Endothelial cell (in vitro differentiated cells): Measurements from ENCODE around the gene TPRG1. TPM values are rescaled to one million over a fixed set of nuclear protein-coding genes. Genes with fewer than 3 reads are reported as not detected.

Experiments used
- DNase-seq: peaks from one replicate; pipeline ENCODE4 v3.0.0; 2021; ENCODE audit warnings: low spot score
- H3K27ac Mint-ChIP-seq: one replicate; pipeline ENCODE4 v1.8.0; 2021; ENCODE audit warnings: mixed read lengths, inconsistent platforms; ENCODE audit not compliant: unreplicated experiment
- H3K27me3 Mint-ChIP-seq: one replicate; pipeline ENCODE4 v1.8.0; 2021; ENCODE audit warnings: mild to moderate bottlenecking, moderate library complexity, mixed read lengths, inconsistent platforms; ENCODE audit not compliant: unreplicated experiment
- H3K36me3 Mint-ChIP-seq: one replicate; pipeline ENCODE4 v1.8.0; 2021; ENCODE audit warnings: mild to moderate bottlenecking, low read depth, mixed read lengths, inconsistent platforms; ENCODE audit not compliant: unreplicated experiment
- H3K4me1 Mint-ChIP-seq: one replicate; pipeline ENCODE4 v1.8.0; 2021; ENCODE audit warnings: mild to moderate bottlenecking, mixed read lengths, inconsistent platforms; ENCODE audit not compliant: unreplicated experiment
- H3K4me3 Mint-ChIP-seq: one replicate; pipeline ENCODE4 v1.8.0; 2021; ENCODE audit warnings: mild to moderate bottlenecking, mixed read lengths, inconsistent platforms; ENCODE audit not compliant: unreplicated experiment
- H3K9me3 Mint-ChIP-seq: one replicate; pipeline ENCODE4 v1.8.0; 2021; ENCODE audit warnings: mixed read lengths, inconsistent platforms; ENCODE audit not compliant: unreplicated experiment
- total RNA-seq: library from RNA; stranded (reverse); fragmentation: NEBNext Ultra II Directional; extraction: Animal tissue kit (Norgen Biotek cat#: 25700); gene quantifications from one replicate; pipeline ENCODE4 v1.2.1, GENCODE V29; 2021; ENCODE audit not compliant: unreplicated experiment
- TF ChIP-seq, protein P1 (sequence below): fragments of 200-600 bp; sonication (generic); IDR thresholded peaks from one replicate; pipeline ENCODE4 v1.5.0; 2021; ENCODE audit warnings: antibody characterized with exemption; ENCODE audit not compliant: unreplicated experiment

The TPRG1 gene
- total RNA-seq, 1 donor from 2014 or later = 2.1 TPM

DNA sequence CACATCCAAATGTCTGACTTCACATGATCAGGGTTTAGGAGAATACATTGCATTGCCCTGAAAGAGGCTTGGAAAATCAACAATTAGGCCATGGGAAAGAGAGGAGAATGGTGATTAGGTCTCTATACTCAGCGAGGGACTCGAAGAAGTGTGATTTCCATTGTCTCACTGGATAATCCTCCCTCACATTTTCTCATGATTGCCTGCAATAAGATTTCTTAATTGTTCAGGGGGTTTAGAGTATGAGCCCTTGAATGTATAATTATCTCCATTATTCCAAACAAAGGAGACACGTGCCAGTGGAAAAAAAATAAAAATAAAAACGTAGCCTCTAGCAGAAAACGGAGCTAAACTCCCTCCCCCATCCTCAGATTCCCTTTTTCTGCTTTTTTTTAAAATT, 173.2 kb downstream of the TPRG1 start:
- Mint-ChIP-seq H3K27ac (no peak overlapping the region), H3K9me3 (no peaks in the 10 kb centered on the region), H3K4me1 (no peaks in the 10 kb centered on the region), H3K36me3 (no peaks in the 10 kb centered on the region), H3K4me3 (no peak overlapping the region), H3K27me3 (no peaks in the 10 kb centered on the region)
- TF ChIP-seq, protein P1, sequence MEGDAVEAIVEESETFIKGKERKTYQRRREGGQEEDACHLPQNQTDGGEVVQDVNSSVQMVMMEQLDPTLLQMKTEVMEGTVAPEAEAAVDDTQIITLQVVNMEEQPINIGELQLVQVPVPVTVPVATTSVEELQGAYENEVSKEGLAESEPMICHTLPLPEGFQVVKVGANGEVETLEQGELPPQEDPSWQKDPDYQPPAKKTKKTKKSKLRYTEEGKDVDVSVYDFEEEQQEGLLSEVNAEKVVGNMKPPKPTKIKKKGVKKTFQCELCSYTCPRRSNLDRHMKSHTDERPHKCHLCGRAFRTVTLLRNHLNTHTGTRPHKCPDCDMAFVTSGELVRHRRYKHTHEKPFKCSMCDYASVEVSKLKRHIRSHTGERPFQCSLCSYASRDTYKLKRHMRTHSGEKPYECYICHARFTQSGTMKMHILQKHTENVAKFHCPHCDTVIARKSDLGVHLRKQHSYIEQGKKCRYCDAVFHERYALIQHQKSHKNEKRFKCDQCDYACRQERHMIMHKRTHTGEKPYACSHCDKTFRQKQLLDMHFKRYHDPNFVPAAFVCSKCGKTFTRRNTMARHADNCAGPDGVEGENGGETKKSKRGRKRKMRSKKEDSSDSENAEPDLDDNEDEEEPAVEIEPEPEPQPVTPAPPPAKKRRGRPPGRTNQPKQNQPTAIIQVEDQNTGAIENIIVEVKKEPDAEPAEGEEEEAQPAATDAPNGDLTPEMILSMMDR = no peak
- DNase-seq = no peak

DNA sequence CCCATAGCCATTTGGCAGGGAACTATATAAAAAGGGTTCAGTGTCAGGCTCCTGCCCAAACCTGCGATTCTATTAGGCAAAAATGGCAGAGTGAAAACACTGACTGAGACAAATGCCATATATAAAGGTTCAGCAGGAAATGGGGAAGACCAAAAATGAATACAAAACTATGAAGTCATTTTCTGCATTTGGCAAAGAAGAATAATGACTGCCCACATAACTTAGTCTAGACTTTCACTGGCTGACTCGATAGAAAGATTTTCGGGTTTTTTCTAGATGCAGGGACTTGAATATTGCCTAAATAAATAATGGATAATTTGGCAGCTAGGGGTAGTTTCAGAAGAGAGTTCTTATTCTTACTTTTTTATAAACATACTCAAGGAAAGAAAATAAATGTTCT, 178.0 kb downstream of the TPRG1 start:
- TF ChIP-seq, protein P1 = no peak
- Mint-ChIP-seq H3K9me3 (no peaks in the 10 kb centered on the region), H3K27me3 (no peaks in the 10 kb centered on the region), H3K27ac (no peak overlapping the region), H3K4me1 (no peaks in the 10 kb centered on the region), H3K4me3 (no peak overlapping the region), H3K36me3 (no peaks in the 10 kb centered on the region)
- DNase-seq = no peak

DNA sequence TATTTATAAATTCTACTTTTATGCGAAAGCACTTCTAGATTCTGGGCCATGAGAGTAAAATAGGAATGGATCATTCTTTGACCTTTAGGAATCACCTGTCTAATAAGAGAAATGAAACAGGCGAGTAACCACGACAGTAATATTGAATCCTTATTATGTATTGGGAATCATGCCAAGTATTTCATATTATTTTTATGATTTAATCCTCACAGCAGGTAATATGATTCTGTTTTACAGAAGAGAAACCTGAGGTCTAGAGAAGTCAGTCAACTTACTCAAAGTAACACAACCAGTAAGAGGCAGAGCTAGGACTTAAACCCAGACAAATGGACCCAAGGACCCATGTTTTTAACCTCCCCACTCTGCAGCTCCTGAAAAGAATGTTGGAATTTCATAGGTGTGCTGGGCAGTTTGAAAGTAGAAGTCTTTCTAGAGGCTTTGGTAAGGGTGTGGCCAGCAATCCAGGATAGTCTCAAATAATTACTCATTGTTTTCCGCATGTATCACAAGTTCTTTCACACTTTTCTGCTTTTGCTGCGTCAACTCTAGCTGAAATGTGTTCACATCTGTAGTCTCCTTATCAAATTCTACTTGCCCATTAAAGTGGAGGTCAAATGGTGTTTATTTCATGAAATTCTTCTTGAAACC, 181.7 kb downstream of the TPRG1 start:
- TF ChIP-seq, protein P1 = no peak

DNA sequence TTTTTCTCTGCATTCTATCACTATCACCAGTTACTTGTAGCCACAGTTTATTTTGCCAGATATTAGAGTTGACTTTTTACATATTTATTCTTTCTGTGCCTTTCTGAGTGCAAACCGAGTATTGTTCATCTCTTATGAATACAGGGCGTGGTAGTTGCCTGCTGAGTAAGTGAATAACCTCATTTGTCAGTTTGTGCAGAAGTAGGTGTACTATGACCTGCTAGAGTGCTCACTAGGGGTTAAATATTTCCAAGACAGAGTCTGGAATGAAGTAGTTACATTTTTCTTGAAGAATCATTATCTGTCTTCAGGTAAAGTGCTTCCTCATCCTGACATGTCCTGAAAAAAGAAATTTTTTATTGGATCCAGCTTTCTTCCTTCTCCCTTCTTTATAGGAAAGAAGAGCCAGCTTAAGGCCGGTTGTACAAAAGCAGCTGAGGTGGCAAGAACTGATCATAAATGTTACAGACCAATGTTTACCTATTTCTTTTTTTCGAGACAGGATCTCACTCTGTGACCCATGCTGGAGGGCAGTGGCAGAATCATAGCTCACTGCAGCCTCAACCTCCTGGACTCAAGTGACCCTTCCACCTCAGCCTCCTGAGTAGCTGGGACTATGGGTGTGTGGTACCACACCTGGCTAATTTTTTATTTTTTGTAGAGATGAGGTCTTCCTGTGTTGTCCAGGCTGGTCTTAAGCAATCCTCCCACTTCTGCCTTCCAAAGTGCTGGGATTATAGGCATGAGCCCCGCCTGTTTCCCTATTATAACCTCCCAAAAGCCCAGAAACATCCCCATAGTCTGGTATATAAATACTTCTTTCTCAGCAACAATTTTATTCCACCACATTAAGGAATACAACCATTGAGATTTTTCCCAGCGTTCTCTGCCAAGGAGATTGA, 182.5 kb downstream of the TPRG1 start:
- Mint-ChIP-seq H3K36me3 (no peaks in the 10 kb centered on the region), H3K4me1 (peaks cover 7% of the 10 kb centered on the region), H3K9me3 (no peaks in the 10 kb centered on the region), H3K27ac (peak overlapping the region; percentile 24), H3K27me3 (no peaks in the 10 kb centered on the region), H3K4me3 (no peak overlapping the region)
- DNase-seq = no peak
- TF ChIP-seq, protein P1 = no peak

More for the DNA sequence above, 181.7 kb downstream of the TPRG1 start:
- no peak overlapping the region for H3K27ac Mint-ChIP-seq
- no peak overlapping the region for H3K4me3 Mint-ChIP-seq
- peaks cover 7% of the 10 kb centered on the region for H3K4me1 Mint-ChIP-seq
- H3K27me3 Mint-ChIP-seq = no peaks in the 10 kb centered on the region
- no peak for DNase-seq
- H3K36me3 Mint-ChIP-seq = no peaks in the 10 kb centered on the region
- H3K9me3 Mint-ChIP-seq = no peaks in the 10 kb centered on the region

DNA sequence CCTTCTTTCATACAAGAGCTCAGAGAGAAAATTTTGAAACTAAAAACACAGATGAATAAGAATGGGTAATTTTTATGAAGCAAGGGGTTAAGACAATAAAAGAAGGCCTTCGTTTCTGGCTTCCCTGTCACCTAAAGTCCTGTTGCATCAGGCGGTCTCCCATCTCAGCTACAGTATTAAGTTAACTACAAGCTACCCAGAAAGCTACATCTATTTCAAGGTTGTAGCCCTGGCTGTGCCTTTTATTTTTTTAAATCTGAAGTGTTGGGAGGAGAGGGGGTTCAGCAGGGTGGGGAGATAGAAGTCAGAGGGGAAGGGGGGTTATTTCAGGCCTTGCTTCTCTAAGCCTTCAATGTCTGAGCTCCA, 183.3 kb downstream of the TPRG1 start:
- Mint-ChIP-seq H3K9me3 (no peaks in the 10 kb centered on the region), H3K27me3 (no peaks in the 10 kb centered on the region), H3K4me3 (no peak overlapping the region), H3K36me3 (no peaks in the 10 kb centered on the region), H3K27ac (no peak overlapping the region), H3K4me1 (peaks cover 7% of the 10 kb centered on the region)
- TF ChIP-seq, protein P1 = no peak
- no peak for DNase-seq
